HepG2 (cell line): ENCODE measurements around the gene RFTN1. TPM values are rescaled to one million over a fixed set of nuclear protein-coding genes. Genes with fewer than 3 reads are reported as not detected.

Experiments
- ATF7-NPFF ChIP-seq: sonication (generic); formaldehyde crosslinking; IDR thresholded peaks from 2 replicates; pipeline ENCODE4 v1.8.1; 2023; ENCODE audit warnings: mild to moderate bottlenecking, low read depth, missing genetic modification reagents, moderate library complexity
- ATRX ChIP-seq: sonication (generic); formaldehyde crosslinking; IDR thresholded peaks from 2 replicates; pipeline ENCODE4 v1.4.0; 2020; ENCODE audit warnings: missing genetic modification reagents, borderline replicate concordance
- ESRRA ChIP-seq: sonication (generic); formaldehyde crosslinking; IDR thresholded peaks from 2 replicates; pipeline ENCODE4 v1.5.1; 2020; ENCODE audit warnings: mild to moderate bottlenecking, low read depth, missing genetic modification reagents
- IRX3 ChIP-seq: sonication (generic); formaldehyde crosslinking; IDR thresholded peaks from 2 replicates; pipeline ENCODE4 v1.8.1; 2023; ENCODE audit warnings: mild to moderate bottlenecking, low read depth, missing genetic modification reagents, borderline replicate concordance
- NFE2L2 ChIP-seq: fragments of 150-350 bp; IDR thresholded peaks from 2 replicates; pipeline ENCODE4 v1.6.1; 2014; ENCODE audit warnings: low read length
- SSRP1 ChIP-seq: IDR thresholded peaks from 2 replicates; pipeline ENCODE4 v1.6.1; 2016; ENCODE audit warnings: control low read depth
- ZNF564 ChIP-seq: sonication (generic); formaldehyde crosslinking; IDR thresholded peaks from 2 replicates; pipeline ENCODE4 v1.8.1; 2023; ENCODE audit warnings: mild to moderate bottlenecking, missing genetic modification reagents
- polyA plus RNA-seq, 8 experiments: library from polyadenylated mRNA; depleted of rRNA in 3 of 8; stranded (reverse) in 7 of 8; unstranded in 1 of 8; fragments of >200 nt; fragmentation: Illumina TruSeq in 4 of 8; extraction: Trizol in 4 of 8; gene quantifications; 2 replicates each; pipeline versions ENCODE4 v1.2.1 to v1.2.3, GENCODE V29; 2011 to 2016; ENCODE audit warnings: low read depth in 4 of 8, missing spikeins in 1 of 8, mixed read lengths in 1 of 8; ENCODE audit not compliant: insufficient read depth in 1 of 8
- total RNA-seq, 5 experiments: library from RNA; depleted of rRNA; stranded (reverse); fragments of >200 nt; fragmentation: Illumina TruSeq; extraction: Trizol; gene quantifications; 2 replicates each; pipeline ENCODE4 v1.2.3, GENCODE V29; 2016; ENCODE audit warnings: low read depth in 1 of 5
- TF ChIP-seq, protein P1 (sequence below): sonication (generic); formaldehyde crosslinking; IDR thresholded peaks from 2 replicates; pipeline ENCODE4 v1.4.0; 2020; ENCODE audit warnings: missing genetic modification reagents
- TF ChIP-seq, protein P2 (sequence below): sonication (generic); formaldehyde crosslinking; IDR thresholded peaks from 2 replicates; pipeline ENCODE4 v1.9.0; 2021; ENCODE audit warnings: missing genetic modification reagents, borderline replicate concordance
- TF ChIP-seq, protein P3 (sequence below), 2 experiments: IDR thresholded peaks; 2 replicates each; pipeline ENCODE4 v1.6.1; 2011 to 2012; ENCODE audit warnings: low read length in 2 of 2, borderline replicate concordance in 1 of 2, low read depth in 1 of 2, mild to moderate bottlenecking in 1 of 2, moderate library complexity in 1 of 2
- TF ChIP-seq, protein P4 (sequence below): sonication (generic); formaldehyde crosslinking; IDR thresholded peaks from 2 replicates; pipeline ENCODE4; 2020; ENCODE audit warnings: missing genetic modification reagents, mild to moderate bottlenecking, borderline replicate concordance

The RFTN1 gene
- total and polyA plus RNA-seq, 2 of the 13 experiments (the other 11 are each of a cell fraction or from before 2014, with no cell fraction given): not detected

DNA sequence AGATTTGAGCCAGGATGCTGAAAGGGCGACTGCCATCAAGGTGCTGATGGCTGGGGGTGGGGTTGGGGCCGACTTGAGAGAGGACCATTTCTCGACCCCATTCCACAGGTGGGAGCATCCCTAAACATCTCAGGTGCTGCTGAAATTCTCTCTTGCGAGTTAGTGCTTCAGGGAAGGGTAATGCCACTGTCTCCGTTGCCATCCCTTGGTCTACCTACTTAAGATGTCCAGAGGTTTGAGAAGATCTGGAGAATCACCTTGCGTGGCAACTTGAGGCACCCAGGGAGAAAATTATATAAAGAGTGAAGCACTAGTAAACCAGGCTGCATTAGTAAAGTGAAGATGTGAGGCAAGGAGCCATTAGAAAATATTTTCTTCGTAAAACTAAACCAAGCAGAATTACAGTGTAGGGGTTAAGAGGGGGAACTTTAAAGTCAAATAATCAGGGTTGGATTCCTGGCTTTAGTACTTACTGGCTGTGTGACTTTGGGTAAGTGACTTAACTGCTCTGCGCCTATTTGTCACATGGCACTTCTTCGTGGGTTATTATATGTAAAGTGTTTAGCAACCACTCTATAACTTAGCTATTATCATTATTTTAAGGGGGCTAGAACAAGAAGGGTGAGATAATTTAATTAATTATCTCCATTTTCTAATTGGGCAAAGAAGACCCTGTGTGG, 662 bp upstream of the RFTN1 start (continued):
- TF ChIP-seq, protein P1, sequence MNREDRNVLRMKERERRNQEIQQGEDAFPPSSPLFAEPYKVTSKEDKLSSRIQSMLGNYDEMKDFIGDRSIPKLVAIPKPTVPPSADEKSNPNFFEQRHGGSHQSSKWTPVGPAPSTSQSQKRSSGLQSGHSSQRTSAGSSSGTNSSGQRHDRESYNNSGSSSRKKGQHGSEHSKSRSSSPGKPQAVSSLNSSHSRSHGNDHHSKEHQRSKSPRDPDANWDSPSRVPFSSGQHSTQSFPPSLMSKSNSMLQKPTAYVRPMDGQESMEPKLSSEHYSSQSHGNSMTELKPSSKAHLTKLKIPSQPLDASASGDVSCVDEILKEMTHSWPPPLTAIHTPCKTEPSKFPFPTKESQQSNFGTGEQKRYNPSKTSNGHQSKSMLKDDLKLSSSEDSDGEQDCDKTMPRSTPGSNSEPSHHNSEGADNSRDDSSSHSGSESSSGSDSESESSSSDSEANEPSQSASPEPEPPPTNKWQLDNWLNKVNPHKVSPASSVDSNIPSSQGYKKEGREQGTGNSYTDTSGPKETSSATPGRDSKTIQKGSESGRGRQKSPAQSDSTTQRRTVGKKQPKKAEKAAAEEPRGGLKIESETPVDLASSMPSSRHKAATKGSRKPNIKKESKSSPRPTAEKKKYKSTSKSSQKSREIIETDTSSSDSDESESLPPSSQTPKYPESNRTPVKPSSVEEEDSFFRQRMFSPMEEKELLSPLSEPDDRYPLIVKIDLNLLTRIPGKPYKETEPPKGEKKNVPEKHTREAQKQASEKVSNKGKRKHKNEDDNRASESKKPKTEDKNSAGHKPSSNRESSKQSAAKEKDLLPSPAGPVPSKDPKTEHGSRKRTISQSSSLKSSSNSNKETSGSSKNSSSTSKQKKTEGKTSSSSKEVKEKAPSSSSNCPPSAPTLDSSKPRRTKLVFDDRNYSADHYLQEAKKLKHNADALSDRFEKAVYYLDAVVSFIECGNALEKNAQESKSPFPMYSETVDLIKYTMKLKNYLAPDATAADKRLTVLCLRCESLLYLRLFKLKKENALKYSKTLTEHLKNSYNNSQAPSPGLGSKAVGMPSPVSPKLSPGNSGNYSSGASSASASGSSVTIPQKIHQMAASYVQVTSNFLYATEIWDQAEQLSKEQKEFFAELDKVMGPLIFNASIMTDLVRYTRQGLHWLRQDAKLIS: no peak
- TF ChIP-seq, protein P2, sequence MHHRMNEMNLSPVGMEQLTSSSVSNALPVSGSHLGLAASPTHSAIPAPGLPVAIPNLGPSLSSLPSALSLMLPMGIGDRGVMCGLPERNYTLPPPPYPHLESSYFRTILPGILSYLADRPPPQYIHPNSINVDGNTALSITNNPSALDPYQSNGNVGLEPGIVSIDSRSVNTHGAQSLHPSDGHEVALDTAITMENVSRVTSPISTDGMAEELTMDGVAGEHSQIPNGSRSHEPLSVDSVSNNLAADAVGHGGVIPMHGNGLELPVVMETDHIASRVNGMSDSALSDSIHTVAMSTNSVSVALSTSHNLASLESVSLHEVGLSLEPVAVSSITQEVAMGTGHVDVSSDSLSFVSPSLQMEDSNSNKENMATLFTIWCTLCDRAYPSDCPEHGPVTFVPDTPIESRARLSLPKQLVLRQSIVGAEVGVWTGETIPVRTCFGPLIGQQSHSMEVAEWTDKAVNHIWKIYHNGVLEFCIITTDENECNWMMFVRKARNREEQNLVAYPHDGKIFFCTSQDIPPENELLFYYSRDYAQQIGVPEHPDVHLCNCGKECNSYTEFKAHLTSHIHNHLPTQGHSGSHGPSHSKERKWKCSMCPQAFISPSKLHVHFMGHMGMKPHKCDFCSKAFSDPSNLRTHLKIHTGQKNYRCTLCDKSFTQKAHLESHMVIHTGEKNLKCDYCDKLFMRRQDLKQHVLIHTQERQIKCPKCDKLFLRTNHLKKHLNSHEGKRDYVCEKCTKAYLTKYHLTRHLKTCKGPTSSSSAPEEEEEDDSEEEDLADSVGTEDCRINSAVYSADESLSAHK (CRISPR knock-in tag): no peak
- TF ChIP-seq SSRP1 (CRISPR knock-in tag): no peak
- no peak for TF ChIP-seq ATRX (CRISPR knock-in tag)
- TF ChIP-seq ZNF564: no peak
- no peak for TF ChIP-seq IRX3 (CRISPR knock-in tag)
- no peak for TF ChIP-seq ESRRA (CRISPR knock-in tag)
- no peak for TF ChIP-seq ATF7-NPFF (CRISPR knock-in tag)
- no peak for TF ChIP-seq NFE2L2
- TF ChIP-seq, protein P3, sequence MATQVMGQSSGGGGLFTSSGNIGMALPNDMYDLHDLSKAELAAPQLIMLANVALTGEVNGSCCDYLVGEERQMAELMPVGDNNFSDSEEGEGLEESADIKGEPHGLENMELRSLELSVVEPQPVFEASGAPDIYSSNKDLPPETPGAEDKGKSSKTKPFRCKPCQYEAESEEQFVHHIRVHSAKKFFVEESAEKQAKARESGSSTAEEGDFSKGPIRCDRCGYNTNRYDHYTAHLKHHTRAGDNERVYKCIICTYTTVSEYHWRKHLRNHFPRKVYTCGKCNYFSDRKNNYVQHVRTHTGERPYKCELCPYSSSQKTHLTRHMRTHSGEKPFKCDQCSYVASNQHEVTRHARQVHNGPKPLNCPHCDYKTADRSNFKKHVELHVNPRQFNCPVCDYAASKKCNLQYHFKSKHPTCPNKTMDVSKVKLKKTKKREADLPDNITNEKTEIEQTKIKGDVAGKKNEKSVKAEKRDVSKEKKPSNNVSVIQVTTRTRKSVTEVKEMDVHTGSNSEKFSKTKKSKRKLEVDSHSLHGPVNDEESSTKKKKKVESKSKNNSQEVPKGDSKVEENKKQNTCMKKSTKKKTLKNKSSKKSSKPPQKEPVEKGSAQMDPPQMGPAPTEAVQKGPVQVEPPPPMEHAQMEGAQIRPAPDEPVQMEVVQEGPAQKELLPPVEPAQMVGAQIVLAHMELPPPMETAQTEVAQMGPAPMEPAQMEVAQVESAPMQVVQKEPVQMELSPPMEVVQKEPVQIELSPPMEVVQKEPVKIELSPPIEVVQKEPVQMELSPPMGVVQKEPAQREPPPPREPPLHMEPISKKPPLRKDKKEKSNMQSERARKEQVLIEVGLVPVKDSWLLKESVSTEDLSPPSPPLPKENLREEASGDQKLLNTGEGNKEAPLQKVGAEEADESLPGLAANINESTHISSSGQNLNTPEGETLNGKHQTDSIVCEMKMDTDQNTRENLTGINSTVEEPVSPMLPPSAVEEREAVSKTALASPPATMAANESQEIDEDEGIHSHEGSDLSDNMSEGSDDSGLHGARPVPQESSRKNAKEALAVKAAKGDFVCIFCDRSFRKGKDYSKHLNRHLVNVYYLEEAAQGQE (IDR thresholded peaks at IDR 0.05; ENCODE audit: borderline replicate concordance in 1 of 2, low read depth in 1 of 2, low read length in 2 of 2): no peak
- TF ChIP-seq, protein P4, sequence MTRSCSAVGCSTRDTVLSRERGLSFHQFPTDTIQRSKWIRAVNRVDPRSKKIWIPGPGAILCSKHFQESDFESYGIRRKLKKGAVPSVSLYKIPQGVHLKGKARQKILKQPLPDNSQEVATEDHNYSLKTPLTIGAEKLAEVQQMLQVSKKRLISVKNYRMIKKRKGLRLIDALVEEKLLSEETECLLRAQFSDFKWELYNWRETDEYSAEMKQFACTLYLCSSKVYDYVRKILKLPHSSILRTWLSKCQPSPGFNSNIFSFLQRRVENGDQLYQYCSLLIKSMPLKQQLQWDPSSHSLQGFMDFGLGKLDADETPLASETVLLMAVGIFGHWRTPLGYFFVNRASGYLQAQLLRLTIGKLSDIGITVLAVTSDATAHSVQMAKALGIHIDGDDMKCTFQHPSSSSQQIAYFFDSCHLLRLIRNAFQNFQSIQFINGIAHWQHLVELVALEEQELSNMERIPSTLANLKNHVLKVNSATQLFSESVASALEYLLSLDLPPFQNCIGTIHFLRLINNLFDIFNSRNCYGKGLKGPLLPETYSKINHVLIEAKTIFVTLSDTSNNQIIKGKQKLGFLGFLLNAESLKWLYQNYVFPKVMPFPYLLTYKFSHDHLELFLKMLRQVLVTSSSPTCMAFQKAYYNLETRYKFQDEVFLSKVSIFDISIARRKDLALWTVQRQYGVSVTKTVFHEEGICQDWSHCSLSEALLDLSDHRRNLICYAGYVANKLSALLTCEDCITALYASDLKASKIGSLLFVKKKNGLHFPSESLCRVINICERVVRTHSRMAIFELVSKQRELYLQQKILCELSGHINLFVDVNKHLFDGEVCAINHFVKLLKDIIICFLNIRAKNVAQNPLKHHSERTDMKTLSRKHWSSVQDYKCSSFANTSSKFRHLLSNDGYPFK (CRISPR knock-in tag): no peak
